MM.1S (cell line): ENCODE data around the gene CXorf51A.
"Not testable (repeated sequence)": the region's sequence is repeated elsewhere in the genome, so short reads cannot be mapped to it uniquely, and the experiment has no call there.

Experiments used
- DNase-seq: peaks from one replicate; pipeline ENCODE4 v3.0.0-alpha.2; 2015
- H2AFZ ChIP-seq: fragments of 300-600 bp; sonication (generic); 2 replicates; pipeline ENCODE4 v1.6.0; 2016; ENCODE audit warnings: antibody characterized with exemption, low read length
- H3F3A ChIP-seq: fragments of 300-600 bp; sonication (generic); 2 replicates; pipeline ENCODE4 v1.6.1; 2016; ENCODE audit warnings: mild to moderate bottlenecking, antibody characterized with exemption, low read length, moderate library complexity, mixed read lengths; ENCODE audit not compliant: insufficient read depth
- H3K27ac ChIP-seq: fragments of 300-600 bp; sonication (generic); 2 replicates; pipeline ENCODE4 v1.5.1; 2016; ENCODE audit warnings: mild to moderate bottlenecking, low read length
- H3K27me3 ChIP-seq: fragments of 300-600 bp; sonication (generic); replicated peaks from 2 replicates; pipeline ENCODE4 v1.6.0; 2016; ENCODE audit warnings: low read length; ENCODE audit not compliant: insufficient read depth
- H3K36me3 ChIP-seq: fragments of 300-600 bp; sonication (generic); replicated peaks from 2 replicates; pipeline ENCODE4 v1.6.1; 2016; ENCODE audit warnings: mild to moderate bottlenecking, low read length, mixed read lengths; ENCODE audit not compliant: insufficient read depth
- H3K4me1 ChIP-seq: fragments of 300-600 bp; sonication (generic); 2 replicates; pipeline ENCODE4 v1.6.1; 2016; ENCODE audit warnings: low read length, mixed read lengths
- H3K4me2 ChIP-seq: fragments of 300-600 bp; sonication (generic); 2 replicates; pipeline ENCODE4 v1.6.0; 2016; ENCODE audit warnings: low read depth, low read length
- H3K4me3 ChIP-seq: fragments of 300-600 bp; sonication (generic); 2 replicates; pipeline ENCODE4 v1.5.1; 2016; ENCODE audit warnings: low read length, mixed read lengths
- H3K79me2 ChIP-seq: fragments of 300-600 bp; sonication (generic); 2 replicates; pipeline ENCODE4 v1.6.1; 2016; ENCODE audit warnings: mixed run types, low read length, mixed read lengths
- H3K9ac ChIP-seq: fragments of 300-600 bp; sonication (generic); 2 replicates; pipeline ENCODE4 v1.6.1; 2016; ENCODE audit warnings: low read length, mixed read lengths
- H3K9me2 ChIP-seq: fragments of 300-600 bp; sonication (generic); replicated peaks from 2 replicates; pipeline ENCODE4 v1.6.1; 2016; ENCODE audit warnings: mild to moderate bottlenecking, low read length, mixed read lengths; ENCODE audit not compliant: insufficient read depth
- H3K9me3 ChIP-seq: fragments of 300-600 bp; sonication (generic); replicated peaks from 2 replicates; pipeline ENCODE4 v1.6.1; 2016; ENCODE audit warnings: mild to moderate bottlenecking, low read length, mixed read lengths; ENCODE audit not compliant: insufficient read depth
- H4K20me1 ChIP-seq: fragments of 300-600 bp; sonication (generic); 2 replicates; pipeline ENCODE4 v1.6.1; 2016; ENCODE audit warnings: mild to moderate bottlenecking, low read length, moderate library complexity, mixed read lengths; ENCODE audit not compliant: insufficient read depth
- EZH2 ChIP-seq: fragments of 300-600 bp; sonication (generic); optimal IDR thresholded peaks from 2 replicates; pipeline ENCODE3; 2017; ENCODE audit warnings: low read depth, mild to moderate bottlenecking, antibody characterized with exemption, low read length, mixed read lengths
- EZH2phosphoT487 ChIP-seq: fragments of 300-600 bp; sonication (generic); IDR thresholded peaks from 2 replicates; pipeline ENCODE4 v1.6.1; 2018; ENCODE audit warnings: antibody characterized with exemption, low read length
- TF ChIP-seq, protein P1 (sequence below): fragments of 300-600 bp; sonication (generic); IDR thresholded peaks from 2 replicates; pipeline ENCODE4 v1.5.1; 2016; ENCODE audit warnings: antibody characterized with exemption, low read length, mixed read lengths

Gene CXorf51A

DNA sequence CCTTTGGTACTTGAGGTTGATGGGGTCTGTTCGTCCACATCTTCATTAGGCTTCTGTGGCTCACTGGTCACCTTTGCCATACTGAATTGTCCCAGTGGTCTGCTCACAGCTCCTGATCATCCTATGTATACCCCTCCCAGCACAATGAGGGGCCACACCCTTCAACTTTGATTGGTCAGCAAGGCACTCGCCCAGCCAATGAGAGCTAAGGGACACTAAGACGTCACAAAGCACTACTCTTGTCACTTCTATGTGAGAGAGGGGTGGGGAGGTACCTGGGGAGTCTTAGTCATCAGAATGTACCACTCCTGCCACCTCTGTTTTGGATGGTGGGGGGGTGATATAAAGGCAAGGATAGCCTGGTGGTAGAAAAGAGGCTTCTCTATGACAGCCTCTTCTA is at the start of gene CXorf51A:
Gene CXorf51A (minus strand): TSS at position 101 of the 400 bp plus-strand sequence. CDS start 21 bp downstream, at position 80.
- H4K20me1 ChIP-seq, H3K27ac ChIP-seq, DNase-seq, H3K9me2 ChIP-seq, H3F3A ChIP-seq, H3K9me3 ChIP-seq, H3K79me2 ChIP-seq, H3K9ac ChIP-seq, H3K27me3 ChIP-seq, H3K4me3 ChIP-seq, H3K4me2 ChIP-seq, H2AFZ ChIP-seq, H3K36me3 ChIP-seq, H3K4me1 ChIP-seq: not testable (repeated sequence)

DNA sequence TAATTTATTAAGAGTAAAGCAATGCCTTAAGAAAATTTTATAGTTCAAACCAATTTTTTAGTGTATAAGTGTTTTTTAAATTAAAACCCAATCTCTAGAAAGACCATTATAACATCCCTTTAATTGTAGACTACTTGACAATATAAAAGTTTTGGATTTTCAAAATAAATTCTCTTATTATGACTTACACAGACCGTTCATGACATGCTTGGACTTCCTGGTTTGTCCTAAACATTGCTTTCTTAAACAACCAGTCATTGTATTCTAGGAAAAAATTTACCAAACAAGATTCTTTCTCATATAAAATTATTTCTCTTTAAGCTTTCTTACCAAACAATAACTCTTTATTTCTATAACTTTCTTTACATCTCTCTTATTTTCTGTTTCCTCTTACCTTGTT is 49.0 kb upstream of the CXorf51A start:
- Histone ChIP-seq H3K9ac (no peak overlapping the region), H3K9me3 (no peaks in the 10 kb centered on the region), H3K4me3 (no peak overlapping the region), H3K27me3 (no peaks in the 10 kb centered on the region), H3K4me2 (no peak overlapping the region), H3F3A (no peaks in the 10 kb centered on the region), H3K27ac (no peak overlapping the region), H3K79me2 (no peaks in the 10 kb centered on the region), H2AFZ (no peak overlapping the region), H3K36me3 (no peaks in the 10 kb centered on the region), H3K9me2 (no peaks in the 10 kb centered on the region), H3K4me1 (no peaks in the 10 kb centered on the region), H4K20me1 (no peaks in the 10 kb centered on the region)
- DNase-seq, result no peak
- TF ChIP-seq EZH2phosphoT487 (no peak), EZH2 (no peak)
- TF ChIP-seq, protein P1, sequence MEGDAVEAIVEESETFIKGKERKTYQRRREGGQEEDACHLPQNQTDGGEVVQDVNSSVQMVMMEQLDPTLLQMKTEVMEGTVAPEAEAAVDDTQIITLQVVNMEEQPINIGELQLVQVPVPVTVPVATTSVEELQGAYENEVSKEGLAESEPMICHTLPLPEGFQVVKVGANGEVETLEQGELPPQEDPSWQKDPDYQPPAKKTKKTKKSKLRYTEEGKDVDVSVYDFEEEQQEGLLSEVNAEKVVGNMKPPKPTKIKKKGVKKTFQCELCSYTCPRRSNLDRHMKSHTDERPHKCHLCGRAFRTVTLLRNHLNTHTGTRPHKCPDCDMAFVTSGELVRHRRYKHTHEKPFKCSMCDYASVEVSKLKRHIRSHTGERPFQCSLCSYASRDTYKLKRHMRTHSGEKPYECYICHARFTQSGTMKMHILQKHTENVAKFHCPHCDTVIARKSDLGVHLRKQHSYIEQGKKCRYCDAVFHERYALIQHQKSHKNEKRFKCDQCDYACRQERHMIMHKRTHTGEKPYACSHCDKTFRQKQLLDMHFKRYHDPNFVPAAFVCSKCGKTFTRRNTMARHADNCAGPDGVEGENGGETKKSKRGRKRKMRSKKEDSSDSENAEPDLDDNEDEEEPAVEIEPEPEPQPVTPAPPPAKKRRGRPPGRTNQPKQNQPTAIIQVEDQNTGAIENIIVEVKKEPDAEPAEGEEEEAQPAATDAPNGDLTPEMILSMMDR, result no peak

DNA sequence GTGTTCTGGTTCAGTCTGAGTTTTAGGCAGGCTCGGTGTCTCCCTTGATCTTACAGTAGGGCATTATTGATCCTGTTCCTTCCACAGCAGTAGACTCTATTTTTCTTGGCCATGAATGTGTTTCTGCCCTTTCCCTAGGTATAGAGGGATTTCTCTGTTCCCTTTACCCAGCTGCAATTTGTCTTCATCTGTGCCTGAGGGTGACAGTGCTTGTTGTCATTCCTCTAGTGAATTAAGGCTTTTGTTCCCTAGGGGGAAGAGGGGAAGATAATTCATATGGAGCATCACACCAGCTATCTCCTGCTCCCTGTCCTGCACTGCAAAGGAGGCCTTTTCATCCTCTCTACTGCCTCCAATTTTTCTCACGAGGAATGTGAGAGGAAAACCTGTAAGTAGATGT is 39.7 kb upstream of the CXorf51A start:
- TF ChIP-seq EZH2phosphoT487 (no peak), EZH2 (no peak)
- TF ChIP-seq, protein P1, result no peak
- H3K9me3 ChIP-seq, result no peaks in the 10 kb centered on the region
- no peaks in the 10 kb centered on the region for H3F3A ChIP-seq
- no peaks in the 10 kb centered on the region for H3K27me3 ChIP-seq
- no peak overlapping the region for H2AFZ ChIP-seq
- H3K4me1 ChIP-seq, result no peaks in the 10 kb centered on the region
- no peaks in the 10 kb centered on the region for H4K20me1 ChIP-seq
- no peaks in the 10 kb centered on the region for H3K9me2 ChIP-seq
- no peak overlapping the region for H3K4me2 ChIP-seq
- no peaks in the 10 kb centered on the region for H3K36me3 ChIP-seq
- no peaks in the 10 kb centered on the region for H3K79me2 ChIP-seq
- no peak for DNase-seq
- H3K27ac ChIP-seq, result no peak overlapping the region
- H3K9ac ChIP-seq, result no peak overlapping the region
- H3K4me3 ChIP-seq, result no peak overlapping the region

- TF ChIP-seq EZH2phosphoT487 (no peak), EZH2 (no peak)
- TF ChIP-seq, protein P1, result no peak
- no peak for DNase-seq
- no peak overlapping the region for H3K9ac ChIP-seq
- H3K36me3 ChIP-seq, result no peaks in the 10 kb centered on the region
- no peak overlapping the region for H3K27ac ChIP-seq
- no peaks in the 10 kb centered on the region for H3K4me1 ChIP-seq
- no peaks in the 10 kb centered on the region for H4K20me1 ChIP-seq
- H3K4me3 ChIP-seq, result no peak overlapping the region
- no peak overlapping the region for H2AFZ ChIP-seq
- H3K4me2 ChIP-seq, result no peak overlapping the region
- no peaks in the 10 kb centered on the region for H3K9me3 ChIP-seq
- no peaks in the 10 kb centered on the region for H3F3A ChIP-seq
- H3K9me2 ChIP-seq, result no peaks in the 10 kb centered on the region
- no peaks in the 10 kb centered on the region for H3K79me2 ChIP-seq
- H3K27me3 ChIP-seq, result no peaks in the 10 kb centered on the region
Observed at GRCh38 chrX:146831994-146832393, 17.4 kb upstream of the CXorf51A start.

DNA sequence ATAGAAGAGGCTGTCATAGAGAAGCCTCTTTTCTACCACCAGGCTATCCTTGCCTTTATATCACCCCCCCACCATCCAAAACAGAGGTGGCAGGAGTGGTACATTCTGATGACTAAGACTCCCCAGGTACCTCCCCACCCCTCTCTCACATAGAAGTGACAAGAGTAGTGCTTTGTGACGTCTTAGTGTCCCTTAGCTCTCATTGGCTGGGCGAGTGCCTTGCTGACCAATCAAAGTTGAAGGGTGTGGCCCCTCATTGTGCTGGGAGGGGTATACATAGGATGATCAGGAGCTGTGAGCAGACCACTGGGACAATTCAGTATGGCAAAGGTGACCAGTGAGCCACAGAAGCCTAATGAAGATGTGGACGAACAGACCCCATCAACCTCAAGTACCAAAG is 5.1 kb downstream of the CXorf51A start, which contains the start of gene CXorf51B:
Gene CXorf51B (plus strand): TSS at position 301 of the 400 bp plus-strand sequence. CDS start 21 bp downstream, at position 322.
- not testable (repeated sequence) for H4K20me1 ChIP-seq, DNase-seq, H3K4me1 ChIP-seq, H3K27me3 ChIP-seq, H3K9ac ChIP-seq, H3K4me3 ChIP-seq, H3K79me2 ChIP-seq, H3K36me3 ChIP-seq, H2AFZ ChIP-seq, H3K27ac ChIP-seq, H3F3A ChIP-seq, H3K9me3 ChIP-seq, H3K9me2 ChIP-seq, H3K4me2 ChIP-seq
